GM21619 (cell line): ENCODE data around the gene SMC2.

Source experiments
- ATAC-seq: cut with Tn5 transposase; IDR thresholded peaks from one replicate; pipeline ENCODE4 v1.9.1; 2021; ENCODE audit not compliant: unreplicated experiment

SMC2 gene

DNA sequence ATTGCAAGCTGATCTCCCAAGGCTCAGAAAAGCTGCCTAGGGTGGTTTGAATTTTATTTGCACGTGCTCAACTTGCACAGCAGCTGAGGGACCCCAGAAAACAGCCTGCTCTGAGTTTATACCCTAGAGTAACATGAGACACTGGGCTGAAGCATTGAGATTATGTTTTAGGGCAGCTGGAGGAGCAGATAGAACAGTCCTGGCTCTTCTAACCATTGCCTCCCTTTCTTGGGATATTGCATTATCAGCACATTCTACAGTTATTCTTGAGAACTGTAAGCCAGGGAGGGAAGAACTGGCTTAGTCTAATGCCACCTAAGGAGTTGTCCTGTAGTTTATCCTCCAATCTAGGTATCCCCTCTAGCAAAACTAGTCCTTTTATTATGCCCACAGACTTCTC, 10.3 kb downstream of the SMC2 start:
- no peak for ATAC-seq

DNA sequence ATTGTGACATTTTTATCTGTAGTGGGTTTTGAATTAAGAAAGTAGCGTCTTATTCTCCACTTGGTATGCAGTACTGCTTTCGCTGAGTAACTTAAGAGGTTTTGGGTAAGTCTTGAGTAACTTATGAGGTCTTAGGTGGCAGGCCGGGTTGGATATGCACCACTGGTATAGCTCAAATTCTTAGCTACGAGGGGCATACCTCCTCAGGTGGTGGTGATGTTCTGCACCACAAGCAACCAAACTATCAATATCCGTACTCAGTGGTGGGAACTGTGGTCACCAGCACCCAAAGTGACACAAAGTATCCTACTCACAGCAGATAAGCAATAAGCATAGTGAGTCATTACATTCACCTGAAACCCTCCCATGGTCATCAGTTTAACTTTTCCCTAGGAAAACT, 13.7 kb downstream of the SMC2 start:
- no peak for ATAC-seq

DNA sequence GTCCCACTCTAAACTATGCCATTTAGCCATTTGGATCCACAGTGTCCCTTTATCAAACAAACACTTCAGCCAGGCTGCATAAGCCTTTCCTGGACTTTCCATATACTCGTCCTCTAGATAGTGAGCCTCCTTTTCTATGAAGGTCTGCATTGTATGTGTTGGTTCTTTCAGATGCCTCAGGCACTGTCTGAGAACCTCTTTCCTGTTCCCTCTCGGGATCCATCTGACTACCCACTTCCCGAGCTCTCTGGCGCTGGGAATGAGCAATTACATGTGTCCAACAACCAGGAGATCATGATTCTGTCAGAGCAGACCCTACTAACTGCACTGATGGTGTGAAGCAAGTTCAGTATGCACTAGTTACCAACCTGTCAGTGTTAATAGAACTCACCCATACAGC, 14.2 kb downstream of the SMC2 start:
- no peak for ATAC-seq

DNA sequence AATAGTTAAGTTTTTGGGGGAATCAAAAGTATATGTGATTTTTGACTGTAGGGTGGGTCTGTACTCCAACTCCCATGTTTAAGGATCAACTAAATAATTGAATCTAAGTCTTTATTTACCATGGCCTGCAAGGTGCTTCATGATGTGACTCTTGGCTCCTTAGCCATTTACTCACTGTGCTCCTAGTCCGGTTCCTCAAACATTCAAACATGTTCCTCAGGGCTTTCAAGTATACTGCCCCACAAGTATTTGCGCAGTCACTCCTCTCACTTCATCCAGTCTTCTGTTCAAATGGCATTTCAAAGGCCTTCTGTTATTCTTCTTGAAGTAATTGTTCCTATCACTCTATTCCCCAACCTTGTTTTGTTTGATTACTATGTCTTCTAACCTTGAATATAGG, 16.4 kb downstream of the SMC2 start:
- no peak for ATAC-seq

DNA sequence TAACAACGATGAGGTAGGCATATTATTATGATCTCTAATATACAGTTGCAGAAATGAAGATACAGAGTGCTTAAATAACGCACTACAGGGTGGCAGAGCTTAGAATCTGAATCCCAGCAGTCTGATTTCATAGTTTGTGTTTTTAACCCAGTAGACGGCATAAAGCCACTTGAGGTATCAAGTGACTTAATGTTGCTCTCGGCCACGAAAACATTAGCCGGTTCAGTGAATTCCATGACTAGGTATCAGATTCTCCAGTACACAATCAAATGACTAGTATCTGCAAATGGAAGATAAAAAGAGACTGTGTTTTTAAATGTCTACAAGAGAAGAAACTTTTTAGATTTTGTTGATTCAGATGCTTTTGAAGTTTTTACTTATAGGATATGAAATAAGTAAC, 24.8 kb downstream of the SMC2 start:
- ATAC-seq = no peak

DNA sequence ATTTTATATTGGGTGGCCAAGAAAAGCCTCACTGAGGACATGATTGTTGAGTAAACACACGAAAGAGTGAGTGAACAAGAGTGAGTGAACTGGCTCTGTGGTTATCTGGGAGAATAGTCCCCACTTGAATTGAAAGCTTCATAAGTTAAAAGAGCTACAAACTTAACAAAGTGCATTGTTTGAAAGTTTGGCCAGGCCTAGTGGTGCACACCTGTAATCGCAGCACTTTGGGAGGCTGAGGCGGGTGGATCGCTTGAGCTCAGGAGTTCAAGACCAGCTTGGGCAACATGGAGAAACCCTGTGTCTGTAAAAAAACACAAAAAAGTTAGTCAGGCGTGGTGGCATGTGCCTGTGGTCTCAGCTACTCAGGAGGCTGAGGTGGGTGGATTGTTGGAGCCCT, 26.9 kb downstream of the SMC2 start:
- ATAC-seq = no peak

DNA sequence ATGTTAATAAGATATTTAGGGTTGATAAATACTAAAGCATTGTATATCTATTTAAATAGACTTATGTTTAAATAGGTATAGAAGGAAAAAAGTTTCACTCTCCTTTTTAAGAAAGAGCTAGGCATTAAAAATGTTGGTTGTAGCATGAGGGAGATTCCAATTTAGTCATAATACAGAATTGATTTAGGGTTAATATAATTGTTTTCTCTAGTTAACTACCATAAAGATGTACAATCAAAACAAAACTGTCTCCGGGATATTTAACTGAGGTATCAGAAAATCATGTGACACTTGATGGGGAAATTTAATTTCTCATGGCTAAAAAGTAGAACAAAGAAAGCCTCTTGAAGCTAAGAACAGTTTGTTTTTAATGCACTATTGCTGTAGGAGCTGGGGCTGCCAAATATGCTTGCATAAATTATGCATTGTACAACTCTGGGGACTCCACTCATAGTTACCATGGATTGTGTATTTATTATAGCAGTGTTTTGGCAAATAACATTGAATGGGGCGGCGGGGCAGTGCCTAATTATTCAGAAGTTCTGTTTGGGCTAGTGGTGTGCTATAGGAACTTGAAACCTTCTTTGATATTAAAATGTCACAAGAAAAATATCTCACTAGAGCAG, 44.2 kb downstream of the SMC2 start:
- ATAC-seq = no peak

DNA sequence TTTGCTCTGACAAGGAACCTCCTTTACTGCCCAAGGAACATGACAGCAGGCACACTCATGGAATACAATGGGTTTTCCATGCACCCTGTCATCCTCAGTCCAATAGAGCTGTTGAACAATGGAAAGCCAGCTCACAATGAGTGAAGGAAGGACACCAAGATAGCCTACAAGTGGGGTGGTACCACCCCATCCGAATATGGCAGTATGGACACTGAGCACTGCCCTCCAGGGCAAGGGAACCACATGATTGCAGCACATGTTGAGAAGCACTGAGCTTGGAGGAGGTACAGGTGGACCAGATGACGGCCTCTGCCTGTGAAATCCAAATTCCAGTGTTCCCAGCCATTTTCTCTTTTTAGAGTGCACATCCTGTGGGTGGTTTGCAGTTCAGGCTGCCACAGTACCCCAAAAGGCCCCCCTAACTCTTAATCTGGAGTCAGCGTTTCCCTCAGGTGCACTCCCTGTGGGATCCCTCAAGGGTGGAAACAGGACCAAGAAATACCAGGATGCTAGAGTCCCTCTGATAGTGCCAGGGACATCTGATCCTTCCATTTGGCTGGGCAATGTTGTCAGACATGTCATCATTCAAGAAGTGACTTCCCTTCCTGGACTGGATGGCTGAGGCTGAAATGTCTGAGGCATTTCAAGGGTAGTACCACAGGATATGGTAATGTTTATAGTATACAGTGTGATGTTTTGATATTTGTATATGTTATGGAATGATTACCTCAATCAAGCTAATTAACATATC, 48.9 kb downstream of the SMC2 start:
- no peak for ATAC-seq

DNA sequence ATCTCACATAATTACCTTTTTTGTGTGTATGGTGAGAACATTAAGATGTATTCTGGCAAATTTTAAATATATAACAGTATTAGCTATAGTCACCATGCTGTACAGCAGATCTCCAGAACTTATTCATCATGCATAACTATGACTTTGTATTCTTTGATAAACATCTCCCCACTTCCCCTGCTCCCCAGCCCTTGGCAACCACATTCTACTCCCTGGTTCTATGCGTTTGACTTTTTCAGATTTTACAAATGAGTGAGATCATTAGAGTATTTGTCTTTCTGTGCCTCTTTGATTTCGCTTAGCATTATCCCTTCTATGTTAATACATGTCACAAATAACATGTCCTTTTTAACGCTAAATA, 49.4 kb downstream of the SMC2 start:
- no peak for ATAC-seq

DNA sequence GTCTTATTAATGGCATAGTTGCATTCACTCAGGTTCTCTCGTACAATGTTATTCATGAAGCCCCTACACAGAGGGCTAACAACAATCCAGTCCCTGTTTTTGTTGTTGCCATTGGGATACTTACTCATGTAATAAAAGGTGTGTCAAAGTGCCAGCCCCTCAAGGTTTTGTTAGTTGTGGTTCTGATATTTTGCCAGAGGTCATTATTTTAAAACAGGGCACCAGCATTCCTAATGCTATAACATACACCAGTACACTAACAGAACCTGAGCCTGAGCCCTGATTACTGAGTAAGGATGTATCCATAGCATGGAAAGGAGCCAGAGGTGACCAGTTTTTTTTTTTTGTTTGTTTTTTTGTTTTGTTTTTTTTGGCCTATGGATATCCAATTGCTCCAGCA, 50.2 kb downstream of the SMC2 start:
- no peak for ATAC-seq

DNA sequence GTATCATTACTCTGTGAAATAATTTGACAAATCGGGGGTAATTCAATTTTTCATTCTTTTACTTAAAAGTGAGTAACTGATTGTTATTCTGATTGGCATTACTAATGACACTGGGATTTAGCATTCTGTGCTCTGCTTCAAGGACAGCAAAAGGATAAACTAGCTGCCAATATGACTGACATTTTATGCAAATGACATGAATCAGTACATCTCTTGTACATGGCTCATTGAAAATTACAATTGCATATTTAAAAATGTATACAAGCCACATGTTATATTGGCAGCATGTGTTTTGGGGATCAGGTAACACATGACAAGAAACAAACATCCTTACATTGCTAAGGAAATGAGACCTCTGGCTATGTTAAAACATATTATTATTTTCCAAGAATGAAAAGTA, 79.0 kb downstream of the SMC2 start:
- no peak for ATAC-seq

DNA sequence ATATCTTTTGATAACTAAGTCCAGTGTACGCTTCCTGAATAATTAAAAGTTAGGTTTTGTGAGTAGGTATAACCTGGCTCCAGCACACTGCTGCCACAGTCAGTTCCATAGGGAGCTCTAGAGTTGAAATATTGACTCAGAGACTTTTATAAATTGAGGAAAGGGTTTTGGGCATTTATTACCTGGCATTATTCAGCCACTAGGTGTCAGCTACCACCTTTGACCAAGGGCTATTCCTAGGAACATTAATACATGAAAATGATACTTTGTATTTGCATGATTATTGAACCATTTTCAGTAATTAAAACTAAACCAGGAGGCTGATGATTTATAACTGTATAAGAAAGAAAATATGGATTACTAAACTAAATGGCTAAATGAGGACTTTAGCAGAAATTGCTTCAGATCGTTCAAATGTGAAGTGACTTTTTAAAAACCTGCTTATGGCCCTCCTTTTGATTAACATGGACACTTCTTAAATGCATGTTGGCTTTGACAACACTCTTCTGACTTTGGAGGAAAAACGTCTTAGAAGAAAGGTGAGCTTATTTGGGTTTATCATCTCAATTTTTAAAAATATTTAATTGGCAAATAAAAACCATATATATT, 83.0 kb downstream of the SMC2 start:
- ATAC-seq = peak; percentile 53

DNA sequence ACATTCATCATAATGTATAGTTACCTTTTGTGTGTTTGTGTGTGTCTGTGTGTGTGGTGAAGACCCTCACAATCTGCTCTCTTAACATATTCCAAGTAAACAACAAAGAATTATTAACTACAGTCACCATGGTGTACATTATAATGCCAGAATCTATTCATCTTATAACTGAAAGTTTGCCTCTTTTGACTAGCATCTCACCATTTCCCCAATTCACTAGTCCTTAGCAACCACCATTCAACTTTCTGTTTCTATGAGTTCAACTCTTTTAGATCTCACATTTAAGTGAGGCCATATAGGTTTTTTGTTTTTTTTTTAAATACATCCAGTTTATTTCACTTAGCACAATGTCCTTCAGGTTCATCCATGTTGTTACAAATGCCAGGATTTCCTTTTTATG, 83.6 kb downstream of the SMC2 start:
- ATAC-seq = no peak
